Activated T-cell treated with anti-CD3 and anti-CD28 coated beads, Interleukin-2, amount 50 U/mL, for 4 hours (primary cell): ENCODE data around the gene EEA1. TPM values are rescaled to one million over a fixed set of nuclear protein-coding genes. Genes with fewer than 3 reads are reported as not detected.

Source experiments
- ATAC-seq, 2 donors: fragments of 200-7000 bp; cut with Tn5 transposase; one replicate each; pipeline ENCODE4 v1.10.0; 2021
- DNase-seq: peaks from one replicate; pipeline ENCODE4 v3.0.0-alpha.2; 2020
- H3K27me3 Mint-ChIP-seq: one replicate; pipeline ENCODE4 v1.8.0; 2021; ENCODE audit warnings: low read depth, mixed read lengths
- H3K36me3 Mint-ChIP-seq: one replicate; pipeline ENCODE4 v1.8.0; 2022; ENCODE audit warnings: mixed read lengths; ENCODE audit not compliant: insufficient read depth
- H3K4me1 Mint-ChIP-seq: one replicate; pipeline ENCODE4 v1.8.0; 2021; ENCODE audit warnings: low read depth, mixed read lengths
- H3K4me3 Mint-ChIP-seq: one replicate; pipeline ENCODE4 v1.8.0; 2021; ENCODE audit warnings: mild to moderate bottlenecking, moderate library complexity, mixed read lengths
- H3K9me3 Mint-ChIP-seq: one replicate; pipeline ENCODE4 v1.8.0; 2021; ENCODE audit warnings: mixed read lengths
- total RNA-seq, 3 donors: library from RNA; stranded (reverse); gene quantifications; one replicate each; pipeline ENCODE4 v1.2.1, GENCODE V29; 2021

EEA1 gene
- total RNA-seq, 3 donors from 2014 or later: 20.1 to 25.7 (median 23.6) TPM

DNA sequence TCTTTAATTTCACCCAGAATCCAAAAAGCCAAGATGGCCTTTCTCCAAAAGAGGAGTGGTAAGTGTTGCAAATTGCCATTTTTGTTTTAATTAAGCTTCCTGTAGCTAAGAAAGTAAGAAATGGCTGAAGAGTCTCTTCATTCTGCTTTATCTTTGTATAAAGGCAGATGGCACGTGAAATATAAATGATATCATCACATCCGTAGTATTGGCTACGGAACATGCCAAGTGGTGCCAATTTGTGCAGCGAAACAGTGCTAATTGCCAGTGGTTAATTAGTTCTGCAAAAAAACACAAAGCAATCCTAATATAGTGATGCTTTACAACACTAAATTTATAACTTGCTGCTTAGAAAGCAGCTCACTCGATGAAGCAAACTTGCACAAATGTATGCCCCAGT lies 196.9 kb downstream of the EEA1 start:
- H3K36me3 Mint-ChIP-seq: no peaks in the 10 kb centered on the region
- DNase-seq: no peak

DNA sequence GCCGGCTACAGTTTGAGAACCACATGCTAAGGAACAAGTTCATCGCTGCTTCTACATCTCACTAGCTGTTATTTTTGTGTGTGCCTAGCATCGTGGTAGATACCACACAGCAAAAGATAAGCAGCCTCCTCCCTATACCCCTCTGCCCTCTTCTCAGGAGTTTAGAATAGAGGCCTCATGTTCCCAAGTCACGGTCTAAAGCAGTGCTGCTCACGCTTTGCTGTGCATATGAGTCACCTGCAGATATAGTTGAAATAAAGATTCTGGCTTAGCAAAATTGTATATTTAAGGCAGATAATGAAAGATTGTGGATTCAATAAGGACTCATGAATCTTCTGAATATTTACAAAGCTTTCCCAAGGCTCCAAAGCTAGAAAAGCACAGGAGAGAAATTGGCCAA lies 198.3 kb downstream of the EEA1 start:
- ATAC-seq (no peak), DNase-seq (no peak)
- H3K27me3 Mint-ChIP-seq: peaks cover 8% of the 10 kb centered on the region
- no peaks in the 10 kb centered on the region for H3K4me1 Mint-ChIP-seq
- no peak overlapping the region for H3K4me3 Mint-ChIP-seq
- no peaks in the 10 kb centered on the region for H3K36me3 Mint-ChIP-seq
- no peaks in the 10 kb centered on the region for H3K9me3 Mint-ChIP-seq

More for the DNA sequence above, 196.9 kb downstream of the EEA1 start:
- H3K9me3 Mint-ChIP-seq: no peaks in the 10 kb centered on the region
- no peak overlapping the region for H3K4me3 Mint-ChIP-seq
- H3K4me1 Mint-ChIP-seq: no peaks in the 10 kb centered on the region
- H3K27me3 Mint-ChIP-seq: peaks cover 11% of the 10 kb centered on the region
- no peak for ATAC-seq

DNA sequence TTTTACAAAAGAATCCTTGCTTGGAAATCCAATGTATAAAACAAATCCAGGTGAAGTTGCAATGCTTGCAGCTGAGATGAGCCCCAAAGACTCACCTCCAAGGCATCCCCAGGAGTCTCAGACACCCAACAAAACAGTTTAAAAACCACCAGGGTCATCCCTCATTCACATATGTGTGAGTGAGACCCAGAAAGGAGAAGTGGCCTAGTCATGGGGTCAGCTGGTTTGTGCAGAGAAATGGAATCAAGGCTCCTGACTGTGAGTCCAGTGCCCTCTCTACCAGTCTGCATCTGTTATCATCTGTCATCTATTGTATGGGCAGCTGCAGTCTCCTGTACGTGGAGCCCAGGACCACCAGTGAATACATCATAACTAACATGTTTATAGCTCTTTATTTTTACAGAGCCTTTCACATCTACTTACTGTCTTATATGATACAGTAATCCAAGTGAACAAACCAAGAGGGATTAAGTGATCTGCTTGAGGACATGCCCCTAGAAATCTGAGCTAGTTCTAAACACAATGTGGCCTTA lies 199.3 kb downstream of the EEA1 start:
- Mint-ChIP-seq H3K4me3 (no peak overlapping the region), H3K27me3 (peaks cover 8% of the 10 kb centered on the region), H3K9me3 (peaks cover 5% of the 10 kb centered on the region), H3K36me3 (no peaks in the 10 kb centered on the region), H3K4me1 (no peaks in the 10 kb centered on the region)
- no peak for DNase-seq
- no peak for ATAC-seq

DNA sequence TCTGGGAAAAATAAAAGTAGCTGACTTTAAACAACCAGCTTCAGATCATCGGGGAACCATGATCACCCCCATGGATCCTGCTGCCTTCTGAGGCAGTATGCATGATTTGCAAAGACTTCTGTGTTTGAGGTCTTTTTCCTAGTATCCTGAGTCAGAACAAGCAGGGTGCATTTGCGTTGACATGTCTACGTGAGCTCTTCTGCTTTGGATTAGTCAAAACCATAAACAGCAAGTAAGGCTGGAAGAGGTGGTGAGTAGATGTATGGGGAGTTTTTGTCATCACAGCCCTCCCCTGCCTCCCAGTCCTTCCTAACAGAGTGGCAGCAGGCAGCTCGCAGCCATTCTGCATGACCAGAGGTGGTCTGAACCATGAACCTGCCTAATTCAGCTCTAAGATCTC lies 202.2 kb downstream of the EEA1 start:
- Mint-ChIP-seq H3K36me3 (no peaks in the 10 kb centered on the region), H3K9me3 (peaks cover 14% of the 10 kb centered on the region), H3K4me3 (no peak overlapping the region), H3K4me1 (no peaks in the 10 kb centered on the region), H3K27me3 (peaks cover 5% of the 10 kb centered on the region)
- no peak for DNase-seq
- ATAC-seq: no peak

DNA sequence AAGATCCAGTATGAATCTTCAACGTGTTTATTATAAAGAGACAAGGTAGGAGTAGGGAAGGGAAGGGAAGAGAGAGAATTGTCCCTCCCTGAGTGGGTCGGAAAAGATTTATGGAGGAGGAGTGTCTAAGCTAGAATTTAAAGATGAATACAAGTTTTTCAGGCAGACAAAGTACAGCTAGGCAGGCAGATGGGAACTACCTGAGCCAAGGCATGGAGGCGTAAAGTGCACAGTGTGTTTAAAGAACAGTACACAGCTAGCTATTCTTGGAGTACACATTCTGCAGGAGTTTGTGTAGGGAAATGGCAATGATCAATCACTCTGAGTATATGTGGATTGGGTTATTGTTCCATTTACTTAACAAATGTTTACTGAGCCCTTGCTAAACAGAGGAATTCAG lies 206.2 kb downstream of the EEA1 start:
- Mint-ChIP-seq H3K27me3 (peaks cover 2% of the 10 kb centered on the region), H3K9me3 (peaks cover 14% of the 10 kb centered on the region), H3K4me1 (no peaks in the 10 kb centered on the region), H3K36me3 (no peaks in the 10 kb centered on the region), H3K4me3 (no peak overlapping the region)
- no peak for DNase-seq
- ATAC-seq: no peak

DNA sequence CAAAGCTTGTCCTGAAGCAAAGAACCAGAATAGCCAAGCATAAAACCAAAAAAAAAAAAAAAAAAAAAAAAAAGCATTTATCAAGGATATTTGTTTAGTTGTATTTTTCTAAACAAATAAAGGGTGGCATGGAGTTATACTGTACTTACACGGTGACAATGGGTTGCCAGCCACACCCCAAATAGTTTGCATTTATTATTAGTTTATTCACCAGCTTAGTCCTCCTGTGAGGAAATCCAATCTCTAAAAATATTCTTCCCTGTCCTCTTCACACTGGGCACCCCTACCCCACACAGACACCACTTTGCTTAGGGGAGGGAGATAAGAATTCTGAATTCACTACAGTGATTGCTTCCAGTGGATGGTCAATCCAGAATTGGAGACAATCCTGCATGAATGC lies 207.4 kb downstream of the EEA1 start:
- ATAC-seq: no peak
- Mint-ChIP-seq H3K36me3 (no peaks in the 10 kb centered on the region), H3K4me3 (no peak overlapping the region), H3K9me3 (peaks cover 14% of the 10 kb centered on the region), H3K4me1 (no peaks in the 10 kb centered on the region), H3K27me3 (peaks cover 2% of the 10 kb centered on the region)
- DNase-seq: no peak

DNA sequence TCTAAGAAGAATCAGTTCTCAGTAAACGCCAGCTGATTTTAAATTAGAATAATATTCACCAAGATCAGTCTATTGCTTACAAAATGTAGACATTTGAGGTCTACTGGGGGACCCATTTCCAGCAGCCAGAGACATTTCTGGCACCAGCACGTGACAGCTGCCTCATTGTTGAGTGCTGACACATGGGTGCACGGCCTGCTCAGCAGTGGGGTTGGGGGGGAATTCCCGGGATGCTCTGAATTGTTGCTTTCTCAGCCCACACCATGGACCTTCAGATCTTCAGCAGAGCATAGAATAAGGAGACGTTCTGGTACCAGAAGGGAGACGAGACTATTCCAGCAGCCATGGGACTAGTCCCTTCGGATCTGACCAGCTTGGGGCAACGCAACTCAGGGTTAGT lies 208.0 kb downstream of the EEA1 start:
- Mint-ChIP-seq H3K4me3 (no peak overlapping the region), H3K9me3 (peaks cover 14% of the 10 kb centered on the region), H3K36me3 (no peaks in the 10 kb centered on the region), H3K4me1 (no peaks in the 10 kb centered on the region), H3K27me3 (peaks cover 2% of the 10 kb centered on the region)
- ATAC-seq (no peak), DNase-seq (no peak)

Other genes with a start within 250 kb of the EEA1 start
- gene PLEKHG7, start 226.3 kb downstream of the EEA1 start, total RNA-seq: not detected